GM19351 (cell line): ENCODE results near the gene CKAP2L.
A peak's percentile ranks its signal among the peaks of the same experiment; 100 is the strongest.
"Not testable (repeated sequence)": the region's sequence is repeated elsewhere in the genome, so short reads cannot be mapped to it uniquely, and the experiment has no call there.

ENCODE experiments used
- ATAC-seq: cut with Tn5 transposase; IDR thresholded peaks from one replicate; pipeline ENCODE4 v1.9.1; 2021; ENCODE audit warnings: mild to moderate bottlenecking, moderate library complexity; ENCODE audit not compliant: unreplicated experiment

CKAP2L gene

GRCh38 chr2:112712903-112713584, 51.4 kb downstream of the CKAP2L start:
- ATAC-seq = no peak

GRCh38 chr2:112712465-112712864, 51.9 kb downstream of the CKAP2L start:
- ATAC-seq = no peak

- no peak for ATAC-seq
Measured at GRCh38 chr2:112710956-112711750, 53.3 kb downstream of the CKAP2L start.

GRCh38 chr2:112709703-112710102, 54.7 kb downstream of the CKAP2L start:
- ATAC-seq = no peak

GRCh38 chr2:112708968-112709367, 55.4 kb downstream of the CKAP2L start:
- ATAC-seq = no peak

GRCh38 chr2:112706947-112707346, 57.5 kb downstream of the CKAP2L start:
- not testable (repeated sequence) for ATAC-seq

- peak; percentile 40 for ATAC-seq
Measured at GRCh38 chr2:112706170-112706664, 58.2 kb downstream of the CKAP2L start.

GRCh38 chr2:112705575-112705974, 58.8 kb downstream of the CKAP2L start:
- ATAC-seq = no peak

GRCh38 chr2:112703684-112704083, 60.7 kb downstream of the CKAP2L start:
- ATAC-seq = no peak

- no peak for ATAC-seq
Measured at GRCh38 chr2:112701052-112701451, 63.4 kb downstream of the CKAP2L start.

GRCh38 chr2:112699984-112700667, 64.3 kb downstream of the CKAP2L start:
- ATAC-seq = no peak

- ATAC-seq = no peak
Measured at GRCh38 chr2:112698834-112699515, 65.4 kb downstream of the CKAP2L start.

GRCh38 chr2:112694182-112694581, 70.2 kb downstream of the CKAP2L start:
- ATAC-seq = no peak

- ATAC-seq = no peak
Measured at GRCh38 chr2:112693596-112693995, 70.8 kb downstream of the CKAP2L start.

GRCh38 chr2:112692918-112693317, 71.5 kb downstream of the CKAP2L start:
- peak; percentile 1 for ATAC-seq

- ATAC-seq = peak; percentile 76
Measured at GRCh38 chr2:112692495-112692911, 71.9 kb downstream of the CKAP2L start.

GRCh38 chr2:112691881-112692281, 72.5 kb downstream of the CKAP2L start:
- no peak for ATAC-seq

- no peak for ATAC-seq
Measured at GRCh38 chr2:112690853-112691401, 73.5 kb downstream of the CKAP2L start.

- no peak for ATAC-seq
Measured at GRCh38 chr2:112688086-112688880, 76.1 kb downstream of the CKAP2L start.

- no peak for ATAC-seq
Measured at GRCh38 chr2:112687522-112687921, 76.9 kb downstream of the CKAP2L start.
